ENCODE measurements around the gene CD48. TPM values are rescaled to one million over a fixed set of nuclear protein-coding genes. Genes with fewer than 3 reads are reported as not detected.

CD48 gene
- total RNA-seq (2022; extraction: Qiagen RNA extraction; ENCODE audit: low read depth), result not detected in 5 replicates

GRCh38 chr1:160711602-160712311, at the start of gene CD48:
Gene CD48, minus strand, starts transcription at chr1:160711822. Its CDS starts 59 bp downstream, at chr1:160711763.

DNA sequence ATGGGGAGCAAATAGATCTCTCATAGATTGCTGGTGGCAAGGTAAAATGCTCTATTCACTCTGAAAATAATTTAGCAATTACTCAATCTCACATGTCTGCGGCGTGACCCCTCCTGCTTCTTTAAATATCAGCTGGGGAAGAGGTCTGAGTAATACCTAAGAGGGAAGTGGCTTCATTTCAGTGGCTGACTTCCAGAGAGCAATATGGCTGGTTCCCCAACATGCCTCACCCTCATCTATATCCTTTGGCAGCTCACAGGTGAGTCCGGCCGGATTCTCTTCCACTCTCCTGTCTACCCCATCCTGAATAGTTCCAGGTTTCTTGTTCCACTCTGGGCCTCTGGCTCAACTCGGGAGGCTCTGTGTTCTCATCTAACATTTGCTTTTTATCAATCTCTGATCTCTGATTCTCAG, 27.5 kb upstream of the CD48 start, which contains the start of gene SLAMF7:
Gene SLAMF7, plus strand, starts transcription at position 150 of the 414 bp plus-strand sequence. Its CDS starts 55 bp downstream, at position 205.

DNA sequence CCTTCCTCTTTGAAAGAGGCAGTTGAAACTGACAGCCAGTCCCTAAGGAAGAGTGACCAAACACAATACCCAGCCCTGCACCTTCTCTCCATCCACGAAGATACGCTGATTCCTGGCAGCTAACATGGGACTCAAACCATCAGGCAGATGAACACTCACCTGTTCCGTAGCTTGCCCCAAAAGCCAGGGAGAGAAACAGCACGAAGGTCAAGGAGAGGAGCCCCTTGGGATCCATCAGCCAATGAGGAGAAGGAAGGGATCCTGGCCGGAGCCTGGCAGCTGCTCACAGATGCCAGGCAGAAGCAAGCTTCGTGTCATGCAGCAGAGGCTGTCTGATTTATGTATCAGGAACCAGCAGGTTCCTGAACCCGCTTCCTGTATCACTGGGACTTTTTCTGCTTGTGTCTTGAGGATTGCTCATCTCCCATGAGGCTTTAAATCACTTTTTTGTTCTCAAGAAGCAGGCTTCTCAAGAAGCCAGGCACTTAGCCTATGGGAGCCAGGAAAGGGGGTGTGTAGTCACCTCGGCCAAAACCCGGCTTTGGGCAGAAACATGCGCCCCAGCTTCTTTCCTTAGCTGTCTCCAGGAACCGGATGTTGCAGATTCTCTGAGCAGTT, 64.8 kb downstream of the CD48 start, which contains the start of gene SLAMF1:
Gene SLAMF1, minus strand, starts transcription at position 334 of the 618 bp plus-strand sequence. Its CDS starts 99 bp downstream, at position 235.

Other genes starting within 250 kb of the CD48 start
- not detected in 5 replicates for gene SLAMF6, start 188.6 kb downstream of the CD48 start, total RNA-seq (2022; extraction: Qiagen RNA extraction; ENCODE audit: low read depth)
- not detected in 5 replicates for gene CD84, start 132.3 kb downstream of the CD48 start, total RNA-seq (2022; extraction: Qiagen RNA extraction; ENCODE audit: low read depth)
- not detected in 5 replicates for gene SLAMF1, start 64.8 kb downstream of the CD48 start, total RNA-seq (2022; extraction: Qiagen RNA extraction; ENCODE audit: low read depth)
- gene SLAMF7, start 27.4 kb upstream of the CD48 start, total RNA-seq (2022; extraction: Qiagen RNA extraction; ENCODE audit: low read depth), result 1.6 to 4.0 TPM (median 2.6 TPM) in 5 replicates
- 0.07 to 0.18 TPM (median 0.11 TPM) in 4 of 5 replicates, not detected in the other for gene LY9, start 84.4 kb upstream of the CD48 start, total RNA-seq (2022; extraction: Qiagen RNA extraction; ENCODE audit: low read depth)
- gene CD244, start 151.1 kb upstream of the CD48 start, total RNA-seq (2022; extraction: Qiagen RNA extraction; ENCODE audit: low read depth), result not detected in 5 replicates
- gene ITLN1, start 173.4 kb upstream of the CD48 start, total RNA-seq (2022; extraction: Qiagen RNA extraction; ENCODE audit: low read depth), result not detected in 5 replicates
- 0.14 to 0.30 TPM (median 0.14 TPM) in 3 of 5 replicates, not detected in the others for gene ITLN2, start 243.0 kb upstream of the CD48 start, total RNA-seq (2022; extraction: Qiagen RNA extraction; ENCODE audit: low read depth)

All from A549 treated with DMSO at 1 μM for 4 hours (cell line).